AG08396 (cell line): ENCODE data around the gene OR5D14.

Experiments
- DNase-seq: peaks from one replicate; pipeline ENCODE4 v3.0.0; 2012; ENCODE audit warnings: low spot score, mixed read lengths

OR5D14 gene

GRCh38 chr11:55795256-55795655, at the start of gene OR5D14:
OR5D14 (plus strand) TSS chr11:55795556; CDS start chr11:55795556, 0 bp downstream.
- no peak for DNase-seq

DNA sequence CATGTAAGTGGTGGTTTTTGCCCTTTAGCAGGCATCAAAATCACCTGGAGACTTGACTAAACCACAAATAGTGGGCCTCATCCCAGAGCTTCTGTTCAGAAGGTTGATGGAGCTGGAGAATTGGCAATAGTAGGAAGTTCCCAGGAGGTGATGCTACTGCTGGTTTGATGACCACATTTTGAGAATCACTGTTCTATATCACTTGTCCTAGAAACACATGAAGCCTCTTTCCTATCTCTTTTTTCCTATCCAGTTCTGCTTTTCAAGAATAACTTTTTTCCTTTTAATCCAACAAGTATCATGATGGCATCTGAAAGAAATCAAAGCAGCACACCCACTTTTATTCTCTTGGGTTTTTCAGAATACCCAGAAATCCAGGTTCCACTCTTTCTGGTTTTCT, 22.2 kb upstream of the OR5D14 start, which contains the start of gene OR5D13:
TSS of gene OR5D13 (plus strand) at position 301 of the 400 bp plus-strand sequence. CDS start at position 301, 0 bp downstream.
- DNase-seq, result no peak

DNA sequence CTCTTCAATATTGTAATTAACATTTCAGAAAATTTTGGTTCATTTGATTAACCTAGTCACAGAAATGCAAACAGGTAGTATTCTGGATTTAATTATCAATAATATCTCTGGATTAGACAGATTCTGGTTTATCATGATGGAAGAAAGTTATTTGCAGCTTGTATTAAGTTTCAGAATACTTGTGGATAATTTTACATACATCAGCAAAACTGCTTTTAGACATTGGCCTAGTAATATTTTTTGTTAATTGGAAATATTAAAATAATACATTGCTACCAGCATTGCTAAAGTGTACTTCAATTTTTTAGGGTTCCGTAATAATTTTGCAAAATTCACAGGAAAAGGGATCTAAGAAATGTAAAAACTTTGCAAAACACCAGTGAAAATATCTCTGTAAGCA, 3.8 kb upstream of the OR5D14 start:
- no peak for DNase-seq

- DNase-seq, result no peak
Observed at GRCh38 chr11:55793321-55793720, 2.0 kb upstream of the OR5D14 start.

DNA sequence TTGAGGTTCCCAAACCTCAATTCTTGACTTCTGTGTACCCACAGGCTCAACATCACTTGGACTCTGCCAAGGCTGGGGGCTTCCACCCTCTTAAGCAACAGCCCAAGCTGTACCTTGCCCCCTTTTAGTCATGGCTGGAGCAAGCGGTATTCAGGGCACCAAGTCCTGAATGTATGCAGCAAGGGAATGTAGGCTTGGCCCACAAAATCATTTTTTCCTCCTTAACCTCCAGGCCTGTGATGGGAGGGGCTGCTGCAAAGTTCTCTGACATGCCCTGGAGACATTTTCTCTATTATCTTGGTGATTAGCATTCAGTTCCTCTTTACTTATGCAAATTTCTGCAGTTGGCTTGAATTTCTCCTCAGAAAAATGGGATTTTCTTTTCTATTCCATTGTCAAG, 10.9 kb downstream of the OR5D14 start:
- DNase-seq, result no peak

GRCh38 chr11:55811067-55811466, 15.7 kb downstream of the OR5D14 start, which contains the start of gene OR5L1:
OR5L1 (plus strand) TSS chr11:55811367; CDS start chr11:55811467, 100 bp downstream.
- DNase-seq, result no peak

GRCh38 chr11:55819330-55819729, 24.0 kb downstream of the OR5D14 start, which contains the start of gene OR5D18:
OR5D18 (plus strand) TSS chr11:55819630; CDS start chr11:55819630, 0 bp downstream.
- DNase-seq, result no peak

- DNase-seq, result no peak
Observed at GRCh38 chr11:55826919-55827318, 31.6 kb downstream of the OR5D14 start, which contains the start of gene OR5L2. OR5L2 (plus strand) TSS chr11:55827219; CDS start chr11:55827219, 0 bp downstream.

GRCh38 chr11:55838452-55838851, 43.1 kb downstream of the OR5D14 start, which contains the start of gene OR5D16:
OR5D16 (plus strand) TSS chr11:55838752; CDS start chr11:55838752, 0 bp downstream.
- DNase-seq, result no peak
